ENCODE results near the gene ZBTB46. TPM values are rescaled to one million over a fixed set of nuclear protein-coding genes. Genes with fewer than 3 reads are reported as not detected.

Gene ZBTB46
- total RNA-seq, 6 experiments from 2014 or later: 0.38 to 1.1 (median 0.64) TPM

DNA sequence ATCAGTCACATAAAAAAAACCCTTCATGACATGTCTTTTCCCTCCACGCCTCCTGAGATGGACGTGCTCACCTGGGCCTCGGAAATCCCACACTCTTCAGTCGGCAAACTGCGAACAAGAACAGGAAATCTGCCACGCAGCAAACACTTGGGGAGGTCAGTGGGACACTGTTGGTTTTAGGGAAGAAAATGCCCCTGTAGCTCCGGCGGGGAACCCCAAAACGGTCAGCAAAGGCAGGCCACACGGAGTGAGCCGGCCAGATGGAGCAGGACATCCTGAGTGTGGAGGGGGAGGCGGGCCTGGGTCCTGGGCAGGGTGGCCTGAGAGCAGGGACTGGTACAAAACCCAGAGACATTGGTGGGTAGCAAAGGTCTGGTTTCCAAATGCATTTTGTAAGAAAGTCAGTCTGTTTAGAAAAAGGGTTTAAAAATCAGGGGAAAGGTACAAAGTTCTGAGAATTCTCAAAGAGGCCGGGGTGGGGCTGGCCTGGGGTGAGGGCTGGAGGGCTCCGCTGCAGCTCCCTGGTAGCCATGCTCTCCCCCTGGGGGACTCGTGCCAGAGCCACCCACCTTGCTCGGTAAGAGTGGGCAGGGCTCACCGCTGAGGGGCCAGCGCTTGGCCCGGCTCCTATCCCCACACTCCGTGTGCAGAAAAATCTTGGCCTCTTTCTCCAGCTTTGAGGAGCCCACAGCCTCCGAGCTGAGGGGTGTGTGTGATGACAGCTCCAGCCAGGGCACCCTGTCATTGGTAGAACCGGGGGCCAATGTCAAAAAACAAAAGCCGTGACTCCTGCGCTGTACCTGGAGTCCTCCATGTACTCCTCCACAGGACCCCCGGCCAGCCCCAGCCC lies 86.3 kb downstream of the ZBTB46 start:
- TF ChIP-seq, protein P1, sequence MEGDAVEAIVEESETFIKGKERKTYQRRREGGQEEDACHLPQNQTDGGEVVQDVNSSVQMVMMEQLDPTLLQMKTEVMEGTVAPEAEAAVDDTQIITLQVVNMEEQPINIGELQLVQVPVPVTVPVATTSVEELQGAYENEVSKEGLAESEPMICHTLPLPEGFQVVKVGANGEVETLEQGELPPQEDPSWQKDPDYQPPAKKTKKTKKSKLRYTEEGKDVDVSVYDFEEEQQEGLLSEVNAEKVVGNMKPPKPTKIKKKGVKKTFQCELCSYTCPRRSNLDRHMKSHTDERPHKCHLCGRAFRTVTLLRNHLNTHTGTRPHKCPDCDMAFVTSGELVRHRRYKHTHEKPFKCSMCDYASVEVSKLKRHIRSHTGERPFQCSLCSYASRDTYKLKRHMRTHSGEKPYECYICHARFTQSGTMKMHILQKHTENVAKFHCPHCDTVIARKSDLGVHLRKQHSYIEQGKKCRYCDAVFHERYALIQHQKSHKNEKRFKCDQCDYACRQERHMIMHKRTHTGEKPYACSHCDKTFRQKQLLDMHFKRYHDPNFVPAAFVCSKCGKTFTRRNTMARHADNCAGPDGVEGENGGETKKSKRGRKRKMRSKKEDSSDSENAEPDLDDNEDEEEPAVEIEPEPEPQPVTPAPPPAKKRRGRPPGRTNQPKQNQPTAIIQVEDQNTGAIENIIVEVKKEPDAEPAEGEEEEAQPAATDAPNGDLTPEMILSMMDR (IDR thresholded peaks at IDR 0.05): no peak
- peaks cover 4% of the 10 kb centered on the region; the same call in 1 of the 2 replicates for H3K36me3 Mint-ChIP-seq (ENCODE audit: low read depth)
- H3K4me3 Mint-ChIP-seq: no peak overlapping the region
- no peaks in the 10 kb centered on the region for H3K9me3 Mint-ChIP-seq
- no peak for DNase-seq
- no peaks in the 10 kb centered on the region for H3K4me1 Mint-ChIP-seq (ENCODE audit: low read depth)
- H3K27me3 Mint-ChIP-seq (ENCODE audit: insufficient read depth): no peaks in the 10 kb centered on the region; the same call in 1 of the 2 replicates
- H3K27ac Mint-ChIP-seq: no peak overlapping the region

DNA sequence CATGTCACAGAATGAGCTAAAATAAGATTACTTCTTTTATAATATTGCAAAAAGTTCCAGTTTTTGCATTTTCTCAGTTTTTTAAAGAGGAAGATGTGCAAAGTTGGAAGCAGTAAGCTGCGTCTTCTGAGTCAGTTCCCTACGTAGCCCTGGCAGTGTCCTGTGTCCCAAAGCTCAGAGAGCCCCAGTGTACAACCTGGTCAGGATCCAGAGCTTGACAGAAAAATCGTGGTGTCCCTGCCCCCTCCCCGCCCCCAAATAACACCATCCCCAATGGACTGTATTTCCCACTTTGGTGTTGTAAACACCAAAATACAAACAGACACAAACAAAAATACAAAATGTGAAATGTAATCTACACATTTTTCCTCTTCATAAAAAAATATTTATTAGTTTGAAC lies 86.9 kb downstream of the ZBTB46 start:
- Mint-ChIP-seq H3K27me3 (ENCODE audit: insufficient read depth) (no peaks in the 10 kb centered on the region; the same call in 1 of the 2 replicates), H3K4me1 (ENCODE audit: low read depth) (no peaks in the 10 kb centered on the region), H3K36me3 (ENCODE audit: low read depth) (peaks cover 4% of the 10 kb centered on the region; the same call in 1 of the 2 replicates), H3K4me3 (no peak overlapping the region), H3K27ac (no peak overlapping the region), H3K9me3 (no peaks in the 10 kb centered on the region)
- no peak for DNase-seq
- TF ChIP-seq, protein P1 (IDR thresholded peaks at IDR 0.05): no peak

DNA sequence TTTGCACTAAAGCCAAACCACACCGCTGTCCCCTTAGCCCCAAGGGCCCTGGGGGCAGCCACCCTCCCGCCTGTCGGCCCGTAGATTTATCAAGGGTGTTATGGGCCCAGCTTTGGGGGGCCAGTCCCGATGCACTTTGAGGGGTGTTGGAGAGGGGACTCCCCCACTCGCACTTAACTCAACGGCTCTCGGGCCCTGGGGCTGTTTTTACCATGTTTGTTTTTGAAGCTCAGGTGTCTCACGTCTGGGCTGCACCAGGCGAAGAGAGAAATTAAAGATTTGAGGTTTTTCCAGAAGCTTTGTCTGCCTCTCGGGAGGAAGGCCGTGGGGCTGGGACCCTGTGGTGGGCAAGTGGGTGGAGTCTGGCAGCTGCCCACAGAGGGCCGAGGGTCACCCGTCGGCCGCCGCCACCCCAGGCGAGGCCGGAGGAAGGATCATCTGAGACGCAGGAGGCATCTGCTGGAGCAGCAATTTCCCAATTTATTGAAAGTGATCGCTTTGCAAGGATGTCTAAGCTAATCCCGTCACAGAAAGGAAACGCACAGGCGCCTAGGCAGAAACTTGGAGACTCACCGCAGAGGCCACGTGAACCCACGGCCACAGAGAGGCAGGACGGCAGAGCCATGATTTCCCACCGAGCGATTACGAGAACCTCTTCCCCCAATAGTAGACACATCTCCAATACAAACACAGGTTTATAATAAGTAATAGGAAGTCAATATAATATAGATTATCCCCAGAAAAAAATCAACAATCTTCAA lies 87.7 kb downstream of the ZBTB46 start:
- Mint-ChIP-seq H3K36me3 (ENCODE audit: low read depth) (peaks cover 4% of the 10 kb centered on the region; the same call in 1 of the 2 replicates), H3K27ac (no peak overlapping the region), H3K4me3 (no peak overlapping the region), H3K4me1 (ENCODE audit: low read depth) (no peaks in the 10 kb centered on the region), H3K27me3 (ENCODE audit: insufficient read depth) (no peaks in the 10 kb centered on the region; the same call in 1 of the 2 replicates), H3K9me3 (no peaks in the 10 kb centered on the region)
- TF ChIP-seq, protein P1 (IDR thresholded peaks at IDR 0.05): no peak
- no peak for DNase-seq

GRCh38 chr20:63742381-63743024 lies 88.6 kb downstream of the ZBTB46 start:
- no peak for DNase-seq

More at GRCh38 chr20:63742381-63743024, 88.6 kb downstream of the ZBTB46 start:
- H3K36me3 Mint-ChIP-seq (ENCODE audit: low read depth): peaks cover 4% of the 10 kb centered on the region; the same call in 1 of the 2 replicates
- H3K27me3 Mint-ChIP-seq (ENCODE audit: insufficient read depth): no peaks in the 10 kb centered on the region; the same call in 1 of the 2 replicates
- no peak overlapping the region for H3K27ac Mint-ChIP-seq
- H3K4me3 Mint-ChIP-seq: no peak overlapping the region
- TF ChIP-seq, protein P1 (IDR thresholded peaks at IDR 0.05): no peak
- H3K4me1 Mint-ChIP-seq (ENCODE audit: low read depth): no peaks in the 10 kb centered on the region
- H3K9me3 Mint-ChIP-seq: no peaks in the 10 kb centered on the region
